ENCODE results near the gene PTMS. TPM values are rescaled to one million over a fixed set of nuclear protein-coding genes. Genes with fewer than 3 reads are reported as not detected.

PTMS gene
- total and polyA plus RNA-seq, 5 donors from 2014 or later, result 1.3 to 15.0 (median 3.2) TPM

- H3K27me3 Mint-ChIP-seq, result peaks cover 18% of the 10 kb centered on the region
- H3K9me3 Mint-ChIP-seq, result no peaks in the 10 kb centered on the region
- peak overlapping the region in 2 of 3 donors; percentile 12 to 79 for H3K27ac Mint-ChIP-seq
- Histone ChIP-seq H3K4me3 (ENCODE audit: low read depth, low read length) (no peak overlapping the region), H3K27me3 (ENCODE audit: control insufficient read depth, insufficient read depth, low read length) (no peaks in the 10 kb centered on the region), H3K9me3 (ENCODE audit: control insufficient read depth in 2 of 2, low read length in 2 of 2) (no peaks in the 10 kb centered on the region), H3K27ac (ENCODE audit: insufficient read depth, low read length, poor library complexity, severe bottlenecking) (no peak overlapping the region), H3K4me1 (ENCODE audit: control insufficient read depth, insufficient read depth, low read length, poor library complexity, severe bottlenecking) (peaks cover 11% of the 10 kb centered on the region), H3K36me3 (ENCODE audit: control insufficient read depth, insufficient read depth, low read length) (peaks cover 50% of the 10 kb centered on the region)
- ATAC-seq (ENCODE audit: low read depth in 2 of 2) (no peak), DNase-seq (no peak)
- H3K4me1 Mint-ChIP-seq, result peaks cover 2 to 27% (median 9%) of the 10 kb centered on the region in 4 donors
- peak overlapping the region in 1 of 4 donors; percentile 20 for H3K4me3 Mint-ChIP-seq
- peaks cover 27% of the 10 kb centered on the region for H3K36me3 Mint-ChIP-seq
Measured at GRCh38 chr12:6819106-6820030, 53.2 kb downstream of the PTMS start.

DNA sequence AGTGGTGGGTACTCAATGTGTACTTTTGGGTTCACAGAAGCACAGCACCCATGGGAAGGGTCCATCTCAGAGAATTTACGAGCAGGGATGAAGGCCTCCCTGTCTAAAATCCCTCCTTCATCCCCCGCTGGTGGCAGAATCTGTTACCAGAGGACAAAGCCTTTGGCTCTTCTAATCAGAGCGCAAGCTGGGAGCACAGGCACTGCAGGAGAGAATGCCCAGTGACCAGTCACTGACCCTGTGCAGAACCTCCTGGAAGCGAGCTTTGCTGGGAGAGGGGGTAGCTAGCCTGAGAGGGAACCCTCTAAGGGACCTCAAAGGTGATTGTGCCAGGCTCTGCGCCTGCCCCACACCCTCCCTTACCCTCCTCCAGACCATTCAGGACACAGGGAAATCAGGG lies 54.0 kb downstream of the PTMS start:
- peaks cover 11% of the 10 kb centered on the region for H3K4me1 ChIP-seq (ENCODE audit: control insufficient read depth, insufficient read depth, low read length, poor library complexity, severe bottlenecking)
- Mint-ChIP-seq H3K4me3 (peak overlapping the region in 3 of 4 donors; percentile 20 to 41 (median 31)), H3K27me3 (peaks cover 24% of the 10 kb centered on the region), H3K4me1 (peaks cover 2 to 33% (median 9%) of the 10 kb centered on the region in 4 donors), H3K36me3 (peaks cover 21% of the 10 kb centered on the region), H3K27ac (peak overlapping the region in 1 of 3 donors; percentile 5), H3K9me3 (no peaks in the 10 kb centered on the region)
- H3K36me3 ChIP-seq (ENCODE audit: control insufficient read depth, insufficient read depth, low read length), result peaks cover 42% of the 10 kb centered on the region
- H3K9me3 ChIP-seq (ENCODE audit: control insufficient read depth in 2 of 2, low read length in 2 of 2), result no peaks in the 10 kb centered on the region
- no peak overlapping the region for H3K4me3 ChIP-seq (ENCODE audit: low read depth, low read length)
- H3K27ac ChIP-seq (ENCODE audit: insufficient read depth, low read length, poor library complexity, severe bottlenecking), result no peak overlapping the region
- H3K27me3 ChIP-seq (ENCODE audit: control insufficient read depth, insufficient read depth, low read length), result no peaks in the 10 kb centered on the region
- ATAC-seq (ENCODE audit: low read depth in 2 of 2), result no peak
- DNase-seq, result no peak

Other genes starting within 250 kb of the PTMS start
- 669 TPM for gene GAPDH, start 231.8 kb upstream of the PTMS start, total RNA-seq
- 1,000 to 10,000 TPM; 1,962 to 2,973 (median 2,405) TPM for gene GAPDH, start 231.8 kb upstream of the PTMS start, polyA plus RNA-seq
- 46.6 TPM for gene IFFO1, start 210.3 kb upstream of the PTMS start, total RNA-seq
- 10 to 100 TPM in 1 of 4 donors, 1 to 10 TPM in 3; 5.6 to 10.4 (median 8.3) TPM for gene IFFO1, start 210.3 kb upstream of the PTMS start, polyA plus RNA-seq
- 77.5 TPM for gene NOP2, start 198.1 kb upstream of the PTMS start, total RNA-seq
- gene NOP2, start 198.1 kb upstream of the PTMS start, polyA plus RNA-seq, result 10 to 100 TPM; 13.2 to 34.0 (median 22.5) TPM
- 474 TPM for gene CHD4, start 159.0 kb upstream of the PTMS start, total RNA-seq
- 10 to 100 TPM; 32.2 to 43.4 (median 38.8) TPM for gene CHD4, start 159.0 kb upstream of the PTMS start, polyA plus RNA-seq
- gene LPAR5, start 130.4 kb upstream of the PTMS start, total RNA-seq, result 7.0 TPM
- gene LPAR5, start 130.4 kb upstream of the PTMS start, polyA plus RNA-seq, result 10 to 100 TPM in 1 of 4 donors, 1 to 10 TPM in 3; 6.6 to 17.3 (median 8.6) TPM
- 13.7 TPM for gene ACRBP, start 118.9 kb upstream of the PTMS start, total RNA-seq
- under 1 TPM in 1 of 4 donors, not detected in 3; 0.41 TPM for gene ACRBP, start 118.9 kb upstream of the PTMS start, polyA plus RNA-seq
- 34.6 TPM for gene ING4, start 103.2 kb upstream of the PTMS start, total RNA-seq
- gene ING4, start 103.2 kb upstream of the PTMS start, polyA plus RNA-seq, result 10 to 100 TPM; 70.5 to 90.6 (median 82.4) TPM
- 68.3 TPM for gene ZNF384, start 77.0 kb upstream of the PTMS start, total RNA-seq
- gene ZNF384, start 77.0 kb upstream of the PTMS start, polyA plus RNA-seq, result 10 to 100 TPM; 13.4 to 25.3 (median 19.6) TPM
- gene PIANP, start 65.5 kb upstream of the PTMS start, total RNA-seq, result not detected
- under 1 TPM in 1 of 4 donors, not detected in 3; 0.13 TPM for gene PIANP, start 65.5 kb upstream of the PTMS start, polyA plus RNA-seq
- 20.7 TPM for gene COPS7A, start 42.3 kb upstream of the PTMS start, total RNA-seq
- gene COPS7A, start 42.3 kb upstream of the PTMS start, polyA plus RNA-seq, result 10 to 100 TPM; 37.8 to 48.4 (median 42.6) TPM
- 101 TPM for gene MLF2, start 13.2 kb upstream of the PTMS start, total RNA-seq
- gene MLF2, start 13.2 kb upstream of the PTMS start, polyA plus RNA-seq, result 100 to 1,000 TPM; 104 to 124 (median 114) TPM
- gene LAG3, start 6.2 kb downstream of the PTMS start, total RNA-seq, result 8.2 TPM
- gene LAG3, start 6.2 kb downstream of the PTMS start, polyA plus RNA-seq, result 10 to 100 TPM in 2 of 4 donors, 1 to 10 TPM in 2; 6.3 to 12.6 (median 11.0) TPM
- gene CD4, start 23.2 kb downstream of the PTMS start, total RNA-seq, result 224 TPM
- 100 to 1,000 TPM; 312 to 330 (median 324) TPM for gene CD4, start 23.2 kb downstream of the PTMS start, polyA plus RNA-seq
- not detected for gene GPR162, start 55.5 kb downstream of the PTMS start, total RNA-seq
- gene GPR162, start 55.5 kb downstream of the PTMS start, polyA plus RNA-seq, result not detected
- 1.4 TPM for gene P3H3, start 62.0 kb downstream of the PTMS start, total RNA-seq
- 1 to 10 TPM in 1 of 4 donors, under 1 TPM in 2, not detected in 1; 0.64 to 1.2 (median 1.00) TPM for gene P3H3, start 62.0 kb downstream of the PTMS start, polyA plus RNA-seq
- gene GNB3, start 74.6 kb downstream of the PTMS start, total RNA-seq, result not detected
- gene GNB3, start 74.6 kb downstream of the PTMS start, polyA plus RNA-seq, result not detected
- 1.9 TPM for gene CDCA3, start 84.9 kb downstream of the PTMS start, total RNA-seq
- gene CDCA3, start 84.9 kb downstream of the PTMS start, polyA plus RNA-seq, result 1 to 10 TPM; 1.7 to 4.0 (median 2.1) TPM
- gene USP5, start 85.8 kb downstream of the PTMS start, total RNA-seq, result 63.5 TPM
- gene USP5, start 85.8 kb downstream of the PTMS start, polyA plus RNA-seq, result 10 to 100 TPM; 44.4 to 57.0 (median 48.4) TPM
- 153 TPM for gene TPI1, start 101.2 kb downstream of the PTMS start, total RNA-seq
- gene TPI1, start 101.2 kb downstream of the PTMS start, polyA plus RNA-seq, result 100 to 1,000 TPM; 493 to 633 (median 527) TPM
- 8.2 TPM for gene SPSB2, start 106.9 kb downstream of the PTMS start, total RNA-seq
- gene SPSB2, start 106.9 kb downstream of the PTMS start, polyA plus RNA-seq, result 10 to 100 TPM in 3 of 4 donors, 1 to 10 TPM in 1; 8.0 to 19.2 (median 13.2) TPM
- 6.6 TPM for gene LRRC23, start 138.5 kb downstream of the PTMS start, total RNA-seq
- gene LRRC23, start 138.5 kb downstream of the PTMS start, polyA plus RNA-seq, result 1 to 10 TPM; 2.2 to 5.1 (median 4.5) TPM
- 88.2 TPM for gene ENO2, start 148.2 kb downstream of the PTMS start, total RNA-seq
- 10 to 100 TPM; 18.1 to 24.8 (median 22.7) TPM for gene ENO2, start 148.2 kb downstream of the PTMS start, polyA plus RNA-seq
- gene ATN1, start 161.6 kb downstream of the PTMS start, total RNA-seq, result 27.5 TPM
- under 1 TPM; 0.17 to 0.82 (median 0.53) TPM for gene ATN1, start 161.6 kb downstream of the PTMS start, polyA plus RNA-seq
- not detected for gene RNU7-1, start 177.5 kb downstream of the PTMS start, total RNA-seq
- gene RNU7-1, start 177.5 kb downstream of the PTMS start, polyA plus RNA-seq, result not detected
- 186 TPM for gene C12orf57, start 177.7 kb downstream of the PTMS start, total RNA-seq
- 100 to 1,000 TPM; 310 to 410 (median 340) TPM for gene C12orf57, start 177.7 kb downstream of the PTMS start, polyA plus RNA-seq
- gene PTPN6, start 185.0 kb downstream of the PTMS start, total RNA-seq, result 174 TPM
- gene PTPN6, start 185.0 kb downstream of the PTMS start, polyA plus RNA-seq, result 100 to 1,000 TPM; 261 to 321 (median 291) TPM
- gene PHB2, start 204.3 kb downstream of the PTMS start, total RNA-seq, result 134 TPM
- 100 to 1,000 TPM; 118 to 134 (median 125) TPM for gene PHB2, start 204.3 kb downstream of the PTMS start, polyA plus RNA-seq
- gene EMG1, start 204.6 kb downstream of the PTMS start, total RNA-seq, result 44.1 TPM
- 10 to 100 TPM; 71.8 to 89.4 (median 79.4) TPM for gene EMG1, start 204.6 kb downstream of the PTMS start, polyA plus RNA-seq

Data from CD4-positive, CD25-positive, alpha-beta regulatory T cell (primary cell).